K562 (cell line): ENCODE results near the gene GP1BB. TPM values are rescaled to one million over a fixed set of nuclear protein-coding genes. Genes with fewer than 3 reads are reported as not detected.

Source experiments
- FOXA1 ChIP-seq: fragments of 450-650 bp; IDR thresholded peaks from 2 replicates; pipeline ENCODE4 v1.6.1; 2016; ENCODE audit warnings: mild to moderate bottlenecking, borderline replicate concordance
- FOXM1 ChIP-seq, 2 experiments: fragments of 450-650 bp in 1 of 2; sonication (generic) in 1 of 2; formaldehyde crosslinking in 1 of 2; IDR thresholded peaks; 2 replicates each; pipeline versions ENCODE4 v1.6.1 to v1.9.0; 2017 to 2022; ENCODE audit warnings: low read depth in 2 of 2, mild to moderate bottlenecking in 2 of 2, missing genetic modification reagents in 1 of 2, moderate library complexity in 1 of 2
- HDAC2 ChIP-seq: fragments of 450-650 bp; IDR thresholded peaks from 2 replicates; pipeline ENCODE4 v1.6.1; 2016; ENCODE audit warnings: mild to moderate bottlenecking
- HLTF ChIP-seq: fragments of 450-650 bp; IDR thresholded peaks from 2 replicates; pipeline ENCODE4 v1.6.1; 2016
- IRF9 ChIP-seq: fragments of 450-650 bp; IDR thresholded peaks from 2 replicates; pipeline ENCODE4 v1.6.1; 2016; ENCODE audit warnings: missing biosample characterization, missing genetic modification characterization
- JUND ChIP-seq, 2 experiments: IDR thresholded peaks; 2 replicates in 1 of 2; 3 replicates in 1 of 2; pipeline ENCODE4 v1.6.1; 2011; ENCODE audit warnings: borderline replicate concordance in 2 of 2, low read depth in 2 of 2, low read length in 2 of 2, improper control_type of control experiment in 1 of 2, missing biosample characterization in 1 of 2, missing genetic modification characterization in 1 of 2, missing genetic modification reagents in 1 of 2
- MEF2A ChIP-seq: IDR thresholded peaks from 2 replicates; pipeline ENCODE4 v1.6.1; 2011; ENCODE audit warnings: low read depth, mild to moderate bottlenecking, low read length, moderate library complexity; ENCODE audit not compliant: control insufficient read depth
- NR2C2 ChIP-seq, 2 experiments: fragments of 200-800 bp in 1 of 2; sonication (Bioruptor generic) in 1 of 2; sonication (generic) in 1 of 2; formaldehyde crosslinking in 1 of 2; IDR thresholded peaks; 2 replicates each; pipeline versions ENCODE4 v1.6.1 to v1.8.0; 2016 to 2022; ENCODE audit warnings: mild to moderate bottlenecking in 1 of 2, missing compliant biosample characterization in 1 of 2, missing genetic modification characterization in 1 of 2, missing genetic modification reagents in 1 of 2
- PREB ChIP-seq: sonication (generic); formaldehyde crosslinking; IDR thresholded peaks from 2 replicates; pipeline ENCODE4 v1.8.1; 2023; ENCODE audit warnings: mild to moderate bottlenecking, missing genetic modification reagents
- RBM15 ChIP-seq: fragments of 200-400 bp; formaldehyde crosslinking; IDR thresholded peaks from 2 replicates; pipeline ENCODE4 v1.6.1; 2018; ENCODE audit warnings: mild to moderate bottlenecking, low read length, moderate library complexity; ENCODE audit not compliant: insufficient read depth
- RCOR1 ChIP-seq, 2 experiments: IDR thresholded peaks; 2 replicates each; pipeline ENCODE4 v1.6.1; 2012; ENCODE audit warnings: low read depth in 2 of 2, low read length in 2 of 2, borderline replicate concordance in 1 of 2, improper control_type of control experiment in 1 of 2
- RNF219 ChIP-seq: fragments of 250-450 bp; sonication (Bioruptor Pico); IDR thresholded peaks from 2 replicates; pipeline ENCODE4 v1.5.0; 2022; ENCODE audit warnings: mild to moderate bottlenecking
- SAP30 ChIP-seq: fragments of 200-600 bp; sonication (generic); IDR thresholded peaks from 2 replicates; pipeline ENCODE4 v1.6.1; 2012; ENCODE audit warnings: borderline replicate concordance, low read depth, mild to moderate bottlenecking, moderate library complexity, low read length, control low read depth, inconsistent platforms; ENCODE audit not compliant: insufficient read depth, poor library complexity, severe bottlenecking
- SMAD1 ChIP-seq: fragments of 150-350 bp; IDR thresholded peaks from 2 replicates; pipeline ENCODE4 v1.6.1; 2014; ENCODE audit warnings: low read length, low read depth; ENCODE audit not compliant: partially characterized antibody
- SPI1 ChIP-seq: IDR thresholded peaks from 2 replicates; pipeline ENCODE4 v1.6.1; 2011; ENCODE audit warnings: low read depth, low read length, control low read depth, borderline replicate concordance
- TARDBP ChIP-seq: fragments of 450-650 bp; IDR thresholded peaks from 2 replicates; pipeline ENCODE4 v1.6.1; 2016
- ZSCAN29 ChIP-seq: fragments of 450-650 bp; IDR thresholded peaks from 2 replicates; pipeline ENCODE4 v1.6.1; 2017
- polyA plus RNA-seq, 8 experiments: library from polyadenylated mRNA; depleted of rRNA in 4 of 8; stranded (reverse) in 5 of 8; unstranded in 3 of 8; fragments of >200 nt; fragmentation: Nextera tagmentation in 2 of 8; fragmentation: Illumina TruSeq in 1 of 8; extraction: Ambion mirVana in 2 of 8; extraction: Trizol in 1 of 8; gene quantifications; 2 replicates each; pipeline versions ENCODE4 v1.2.1 to v1.2.3, GENCODE V29; 2011 to 2014; ENCODE audit warnings: inconsistent platforms in 1 of 8, missing spikeins in 1 of 8
- total RNA-seq, 7 experiments: library from RNA; depleted of rRNA in 6 of 7; stranded (reverse); fragments of >200 nt in 6 of 7; fragmentation: Illumina TruSeq in 2 of 7; extraction: Trizol in 2 of 7; gene quantifications; 2 replicates each; pipeline versions ENCODE4 v1.2.1 to v1.2.3, GENCODE V29; 2011 to 2021; ENCODE audit warnings: low replicate concordance in 1 of 7

The GP1BB gene
- total and polyA plus RNA-seq, 9 of the 15 experiments (the other 6 are each of a cell fraction or from before 2014, with no cell fraction given): 0.69 to 162 (median 2.8) TPM

GRCh38 chr22:19722178-19722981, 959 bp upstream of the GP1BB start (continued):
- TF ChIP-seq SMAD1 (peak; percentile 40), PREB (CRISPR knock-in tag) (no peak), IRF9 (tag) (peak; percentile 50; the same call in 1 of the 2 replicates), RBM15 (no peak), SAP30 (peak; percentile 38), MEF2A (no peak), RNF219 (CRISPR knock-in tag) (peak; percentile 59; the same call in 1 of the 2 replicates), RCOR1 (IDR thresholded peaks at IDR 0.05; ENCODE audit: borderline replicate concordance in 1 of 2, low read depth in 2 of 2, low read length in 2 of 2) (peak in 1 of 2 experiments; percentile 99), HDAC2 (peak; percentile 97), TARDBP (no peak), ZSCAN29 (0 out of 2 replicates have a peak, but pooled peaks have one; percentile 3), FOXA1 (no peak), HLTF (no peak), NR2C2 (CRISPR knock-in tag; IDR thresholded peaks at IDR 0.05) (no peak), NR2C2 (tag; IDR thresholded peaks at IDR 0.05) (no peak), JUND (IDR thresholded peaks at IDR 0.05; ENCODE audit: borderline replicate concordance, low read depth, low read length) (peak; percentile 36; the same call in 1 of the 2 replicates), JUND (tag; IDR thresholded peaks at IDR 0.05; ENCODE audit: borderline replicate concordance, low read depth, low read length) (no peak; the same call in 2 of the 3 replicates), FOXM1 (IDR thresholded peaks at IDR 0.05; ENCODE audit: low read depth) (no peak), FOXM1 (CRISPR knock-in tag; IDR thresholded peaks at IDR 0.05; ENCODE audit: low read depth) (no peak), SPI1 (peak; percentile 21; the same call in 1 of the 2 replicates)
